Transverse colon (tissue), 4 donors: ENCODE data around the gene ATXN7L2. TPM values are rescaled to one million over a fixed set of nuclear protein-coding genes. Genes with fewer than 3 reads are reported as not detected.

ENCODE experiments used
- DNase-seq: peaks from one replicate; pipeline ENCODE4 v3.0.0-alpha.2; 2019
- H3K27ac ChIP-seq, 4 donors: fragments of 200-600 bp; sonication (generic); 2 replicates each; pipeline ENCODE4 v1.5.1; 2016 to 2018; ENCODE audit warnings: inconsistent platforms in 4 of 4
- H3K27me3 ChIP-seq: fragments of 200-600 bp; sonication (generic); 2 replicates; pipeline ENCODE4 v1.5.1; 2017; ENCODE audit warnings: inconsistent platforms
- H3K36me3 ChIP-seq, 4 donors: fragments of 200-600 bp; sonication (generic); 2 replicates each; pipeline ENCODE4 v1.5.1; 2017 to 2019; ENCODE audit warnings: inconsistent platforms in 4 of 4
- H3K4me1 ChIP-seq, 4 donors: fragments of 200-600 bp; sonication (generic); 2 replicates each; pipeline ENCODE4 v1.5.1; 2017 to 2020; ENCODE audit warnings: inconsistent platforms in 4 of 4
- H3K4me3 ChIP-seq, 4 donors: fragments of 200-600 bp; sonication (generic); 1 replicate in 1 of 4; 2 replicates in 3 of 4; pipeline versions ENCODE4 v1.5.1 to v1.6.1; 2017 to 2019; ENCODE audit warnings: inconsistent platforms in 4 of 4
- H3K9me3 ChIP-seq, 2 donors: fragments of 200-600 bp; sonication (generic); 2 replicates each; pipeline ENCODE4 v1.5.1; 2017 to 2019; ENCODE audit warnings: inconsistent platforms in 2 of 2
- CTCF ChIP-seq, 5 experiments: fragments of 200-600 bp in 3 of 5; fragments of 450-650 bp in 2 of 5; sonication (generic) in 3 of 5; IDR thresholded peaks; 1 replicate in 2 of 5; 2 replicates in 3 of 5; pipeline ENCODE4 v1.5.1; 2016 to 2017; ENCODE audit warnings: antibody characterized with exemption in 5 of 5, inconsistent platforms in 3 of 5, mild to moderate bottlenecking in 2 of 5, moderate library complexity in 1 of 5
- EP300 ChIP-seq: sonication (generic); formaldehyde crosslinking; IDR thresholded peaks from one replicate; pipeline ENCODE4 v1.6.1; 2017; ENCODE audit warnings: antibody characterized with exemption, low read depth
- POLR2A ChIP-seq: fragments of 450-650 bp; IDR thresholded peaks from one replicate; pipeline ENCODE4 v1.6.1; 2016; ENCODE audit warnings: antibody characterized with exemption, mild to moderate bottlenecking, moderate library complexity
- POLR2AphosphoS5 ChIP-seq, 3 donors: sonication (generic); formaldehyde crosslinking; IDR thresholded peaks; one replicate each; pipeline ENCODE4 v1.6.1; 2016; ENCODE audit warnings: antibody characterized with exemption in 3 of 3
- WGBS, 2 donors: methylation state at CpG; one replicate each; pipeline ENCODE4 v1.1.5; 2018; ENCODE audit warnings: low coverage in 1 of 2; 5-methylcytosine and 5-hydroxymethylcytosine counted together
- in situ Hi-C, 4 donors: fragments of 200-750 bp; cut with MboI; loops; one replicate each; pipeline versions ENCODE4 v1.15.0 to v1.15.1; 2017; ENCODE audit warnings: low sequenced_read_pairs in 3 of 4, low pct_ligation_motif_present in 1 of 4, low pct_unique_long_range_greater_than_20kb in 1 of 4
- intact Hi-C: fragments of 100-400 bp; cut with DNase I; formaldehyde crosslinking; loops from one replicate; pipeline ENCODE4 v1.15.1; 2023; ENCODE audit warnings: low total_unique reads
- total RNA-seq, 4 donors: library from RNA; depleted of rRNA; stranded (reverse); fragments of >200 nt; gene quantifications; one replicate each; pipeline ENCODE4 v1.1.0, GENCODE V29; 2016

ATXN7L2 gene
- total RNA-seq, 4 donors from 2014 or later = 2.7 to 12.3 (median 6.2) TPM

GRCh38 chr1:109454497-109455133 is 29.1 kb upstream of the ATXN7L2 start:
- no peak for TF ChIP-seq POLR2AphosphoS5 (IDR thresholded peaks at IDR 0.05)
- no peak for TF ChIP-seq POLR2A
- no peak for TF ChIP-seq EP300
- TF ChIP-seq CTCF (IDR thresholded peaks at IDR 0.05) = no peak
- intact Hi-C loops (no loop called here), in situ Hi-C loops (no loop called here)
- no peak for DNase-seq
- Histone ChIP-seq H3K27ac (no peak overlapping the region), H3K4me3 (no peak overlapping the region), H3K36me3 (no peaks in the 10 kb centered on the region), H3K9me3 (no peaks in the 10 kb centered on the region), H3K4me1 (no peaks in the 10 kb centered on the region), H3K27me3 (peaks cover 25% of the 10 kb centered on the region)
- 91 to 96% methylated on average over 1 of the region's 1 CpG for WGBS, 2 donors

- Histone ChIP-seq H3K4me3 (no peak overlapping the region), H3K27me3 (peaks cover 33% of the 10 kb centered on the region), H3K27ac (no peak overlapping the region), H3K36me3 (no peaks in the 10 kb centered on the region), H3K4me1 (no peaks in the 10 kb centered on the region), H3K9me3 (no peaks in the 10 kb centered on the region)
- TF ChIP-seq POLR2A (no peak), POLR2AphosphoS5 (IDR thresholded peaks at IDR 0.05) (no peak), EP300 (no peak), CTCF (IDR thresholded peaks at IDR 0.05) (no peak)
- DNase-seq = no peak
- WGBS, 2 donors = 85 to 93% methylated on average over 4 of the region's 4 CpGs
- in situ Hi-C loops (no loop called here), intact Hi-C loops (no loop called here)
Measured at GRCh38 chr1:109457819-109458218, 25.9 kb upstream of the ATXN7L2 start.

DNA sequence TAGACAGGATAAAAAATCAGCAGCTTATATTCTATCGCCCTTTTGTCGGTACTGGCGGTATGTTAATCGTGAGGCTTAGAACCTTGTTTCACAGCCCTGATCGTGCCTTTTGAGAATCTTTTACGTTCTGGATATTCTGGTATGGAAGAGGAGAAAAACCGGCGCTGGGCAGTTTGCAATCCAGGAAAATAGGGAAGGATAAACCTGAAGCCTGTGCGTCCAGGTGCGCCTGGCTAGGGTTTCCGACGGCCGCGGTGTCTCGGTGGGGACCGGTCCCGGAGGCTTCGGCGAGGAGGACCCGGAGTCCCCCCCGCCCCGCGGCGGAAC is 17.6 kb upstream of the ATXN7L2 start:
- peaks cover 0 to 25% (median 12%) of the 10 kb centered on the region in 4 donors for H3K4me1 ChIP-seq
- in situ Hi-C loops = no loop called here
- H3K4me3 ChIP-seq = peak overlapping the region; percentile 34 to 58 (median 52)
- intact Hi-C loops = no loop called here
- peaks cover 93% of the 10 kb centered on the region for H3K27me3 ChIP-seq
- WGBS, 2 donors = 10 to 38% methylated on average over 3 to 24 of the region's 24 CpGs
- TF ChIP-seq EP300 (no peak), POLR2A (no peak), POLR2AphosphoS5 (IDR thresholded peaks at IDR 0.05) (no peak), CTCF (IDR thresholded peaks at IDR 0.05) (no peak)
- H3K27ac ChIP-seq = peak overlapping the region; percentile 54 to 85 (median 70)
- no peaks in the 10 kb centered on the region for H3K36me3 ChIP-seq
- DNase-seq = no peak
- no peaks in the 10 kb centered on the region for H3K9me3 ChIP-seq

- peaks cover 92% of the 10 kb centered on the region for H3K27me3 ChIP-seq
- 7% methylated on average over 39 of the region's 88 CpGs; no CpG with 5 or more reads in 1 of the 2 donors for WGBS, 2 donors
- DNase-seq = peak; percentile 51
Measured at GRCh38 chr1:109466452-109467300, 17.0 kb upstream of the ATXN7L2 start, which contains the start of gene SYPL2. Gene SYPL2, plus strand, starts transcription at chr1:109466546. Its CDS starts 298 bp downstream, at chr1:109466844.

More at GRCh38 chr1:109466452-109467300, 17.0 kb upstream of the ATXN7L2 start, which contains the start of gene SYPL2:
- intact Hi-C loops = no loop called here
- peak within 1 kb of the TSS; percentile 34 to 58 (median 52) for H3K4me3 ChIP-seq
- H3K27ac ChIP-seq = peak within 1 kb of the TSS; percentile 54 to 85 (median 70)
- H3K36me3 ChIP-seq = no peaks in the 10 kb centered on the region
- TF ChIP-seq POLR2A (no peak), POLR2AphosphoS5 (IDR thresholded peaks at IDR 0.05) (peak in 1 of 3 donors; percentile 33)
- no peaks in the 10 kb centered on the region for H3K9me3 ChIP-seq
- peaks cover 0 to 25% (median 12%) of the 10 kb centered on the region in 4 donors for H3K4me1 ChIP-seq
- in situ Hi-C loops = no loop called here
